ENCODE results near the gene ESAM.
"Not testable (repeated sequence)": the region's sequence is repeated elsewhere in the genome, so short reads cannot be mapped to it uniquely, and the experiment has no call there.

The ESAM gene

DNA sequence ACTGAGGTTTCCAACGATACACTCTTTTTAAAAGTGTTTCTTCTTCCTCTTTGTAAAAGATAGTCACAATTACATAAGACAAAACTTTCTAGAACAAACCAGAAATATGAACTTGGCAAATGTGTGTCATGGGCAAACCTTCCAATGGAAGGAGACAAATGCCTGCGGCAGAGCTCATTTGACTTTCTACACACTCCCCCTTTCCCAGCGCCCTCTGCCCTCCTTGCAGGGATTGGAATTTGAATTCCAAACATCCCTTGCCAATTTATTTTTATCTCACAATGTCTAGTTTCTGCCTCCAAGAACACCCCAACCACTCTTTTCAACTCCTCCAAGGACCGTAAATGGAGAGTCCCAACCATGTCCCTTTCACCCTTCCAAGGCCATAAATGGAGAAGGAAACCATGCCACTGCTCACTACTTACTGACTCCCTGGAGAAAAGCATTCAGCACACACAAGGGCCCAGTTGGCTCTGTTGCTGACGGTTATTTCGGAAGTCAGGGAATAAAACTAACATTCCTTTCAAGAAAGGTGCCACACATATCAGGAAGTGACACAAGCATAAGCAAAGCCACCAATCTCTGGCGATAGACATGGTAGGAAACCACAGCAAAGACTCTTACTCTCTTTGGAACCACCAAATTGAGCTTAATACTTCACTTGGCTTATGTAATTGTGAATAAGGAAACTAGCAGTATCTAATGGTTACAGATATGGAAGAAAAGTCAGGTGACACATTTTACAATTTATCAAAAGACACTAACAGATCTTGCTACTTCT is 15.0 kb upstream of the ESAM start:
- no peak for DNase-seq (ENCODE audit: low read depth)

DNA sequence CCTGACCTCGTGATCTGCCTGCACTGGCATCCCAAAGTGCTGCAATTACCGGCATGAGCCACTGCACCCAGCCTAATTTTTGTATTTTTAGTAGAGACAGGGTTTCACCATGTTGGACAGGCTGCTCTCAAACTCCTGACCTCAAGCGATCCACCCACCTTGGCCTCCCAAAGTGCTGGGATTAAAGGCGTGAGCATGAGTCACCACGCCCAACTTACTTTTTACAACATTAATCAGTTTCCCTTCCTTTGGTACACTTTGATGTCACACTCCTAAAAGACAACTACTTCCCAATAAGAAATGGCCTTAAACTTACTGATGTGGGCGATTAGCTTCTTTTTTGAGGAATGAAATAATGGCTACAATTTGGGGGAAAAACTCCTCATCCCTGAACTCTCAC is 8.9 kb upstream of the ESAM start:
- not testable (repeated sequence) for DNase-seq (ENCODE audit: low read depth)

DNA sequence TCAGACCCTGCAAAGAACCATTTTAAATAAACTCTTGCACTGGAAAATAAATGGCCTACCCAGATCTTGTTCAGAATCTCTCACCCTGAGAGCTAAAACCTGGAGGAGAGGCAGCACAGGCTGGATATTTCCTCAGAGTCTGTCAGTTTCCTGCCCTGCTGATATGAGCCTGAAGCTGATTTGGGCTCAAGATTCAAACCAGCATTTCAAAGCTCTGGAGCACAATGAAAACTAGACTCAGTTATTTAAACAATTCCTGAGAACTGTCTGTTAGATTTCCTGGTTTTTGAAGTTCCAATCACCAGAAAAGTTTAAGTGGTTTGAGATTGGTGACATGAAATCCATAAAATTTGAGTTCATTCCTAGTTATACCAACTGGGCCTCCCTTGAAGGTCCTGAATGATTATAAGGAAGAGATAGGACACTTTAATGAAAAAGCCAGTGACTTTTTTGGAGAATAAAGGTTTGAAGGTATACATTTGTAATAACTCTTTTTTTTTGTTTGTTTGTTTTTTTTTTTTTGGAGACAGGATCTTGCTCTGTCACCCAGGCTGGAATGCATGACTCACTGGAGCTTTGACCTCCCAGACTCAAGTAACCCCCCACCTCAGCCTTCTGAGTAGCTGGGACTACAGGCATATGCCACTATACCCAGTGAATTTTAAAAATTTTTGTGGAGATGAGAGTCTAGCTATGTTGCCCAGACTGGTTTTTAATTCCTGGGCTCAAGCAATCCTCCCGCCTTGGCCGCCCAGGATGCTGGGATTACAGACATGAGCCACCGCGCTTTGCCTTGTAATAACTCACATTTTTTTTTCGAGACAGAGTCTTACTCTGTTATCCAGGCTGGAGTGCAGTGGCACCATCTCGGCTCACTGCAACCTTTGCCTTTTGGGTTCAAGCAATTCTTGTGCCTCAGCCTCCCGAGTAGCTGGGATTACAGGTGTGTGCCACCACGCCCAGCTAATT is 8.0 kb upstream of the ESAM start:
- DNase-seq (ENCODE audit: low read depth) = no peak

DNA sequence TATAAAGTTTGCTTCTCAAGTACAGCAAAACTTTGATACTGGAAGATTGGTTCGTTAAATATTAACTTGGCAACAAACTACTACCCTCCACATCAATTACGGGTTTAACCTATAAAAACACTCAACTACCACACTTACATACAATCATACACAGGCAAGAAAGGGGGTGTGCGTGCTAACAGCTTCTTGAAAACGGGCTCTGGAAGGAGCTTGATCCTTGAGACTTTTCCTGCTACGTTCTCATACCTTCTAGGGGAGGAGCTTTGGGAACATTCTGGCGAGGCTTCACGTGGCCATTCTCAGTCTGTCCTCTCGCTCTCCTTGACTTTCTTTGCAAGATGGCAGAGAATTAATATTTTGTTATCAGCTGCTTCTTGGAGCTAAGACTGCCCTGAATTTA is 6.8 kb upstream of the ESAM start:
- no peak for DNase-seq (ENCODE audit: low read depth)

DNA sequence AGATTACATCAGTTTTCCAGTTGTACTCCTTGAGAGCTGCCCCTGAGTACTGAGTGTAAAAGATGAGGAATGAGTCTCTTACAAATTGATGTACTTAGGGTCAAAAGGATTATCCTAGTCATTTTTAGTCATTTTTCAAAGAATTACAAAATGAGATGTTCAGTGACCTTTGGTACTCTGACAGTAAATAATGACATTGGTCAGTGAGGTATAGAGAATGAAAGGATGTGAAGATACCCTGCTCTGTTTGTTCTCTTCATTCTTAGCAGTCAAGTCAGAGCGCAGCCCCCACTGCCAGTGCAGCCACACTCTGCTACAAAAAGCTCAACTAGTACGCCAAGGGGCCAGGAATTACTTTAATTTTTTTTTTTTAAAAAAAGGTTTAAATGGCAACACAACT is 4.1 kb upstream of the ESAM start:
- DNase-seq (ENCODE audit: low read depth) = no peak

DNA sequence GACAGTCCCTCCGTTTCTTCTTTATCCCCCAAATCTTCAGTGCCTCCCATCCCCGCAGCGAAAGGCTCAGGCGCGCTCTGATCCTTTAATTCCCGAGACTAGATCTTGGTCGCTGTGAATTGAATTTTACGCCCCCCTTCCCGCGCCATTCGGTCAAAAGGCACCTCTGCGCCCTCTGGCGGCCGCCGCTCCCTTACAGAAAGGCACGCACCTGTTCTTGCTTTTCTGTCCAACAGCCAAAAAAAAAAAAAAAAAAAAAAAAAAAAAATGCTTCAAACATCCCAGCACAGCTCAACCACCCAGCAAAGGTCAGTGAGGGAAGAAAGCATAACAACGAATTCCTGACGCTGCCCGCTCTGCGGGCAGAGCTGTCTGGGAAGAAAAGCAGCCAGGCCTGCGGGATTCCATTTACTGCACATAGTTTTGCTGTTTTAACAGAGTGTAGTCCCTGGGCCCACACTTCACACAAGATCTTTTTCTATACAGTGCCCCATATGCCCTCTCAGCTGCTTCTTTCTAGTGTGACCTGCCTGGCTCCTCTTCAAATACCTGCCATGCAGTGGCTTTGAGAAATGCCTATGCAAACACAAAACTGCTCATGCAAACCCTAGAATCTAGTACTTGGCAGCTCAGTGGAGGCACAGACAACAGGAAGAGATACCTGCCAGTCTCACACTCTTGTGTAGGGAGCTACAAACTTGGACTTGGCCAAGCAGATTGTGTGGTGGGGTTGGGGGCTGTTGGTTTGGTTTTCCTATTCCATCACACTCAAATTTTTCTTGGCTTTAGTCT is 1.3 kb upstream of the ESAM start:
- no peak for DNase-seq (ENCODE audit: low read depth)

DNA sequence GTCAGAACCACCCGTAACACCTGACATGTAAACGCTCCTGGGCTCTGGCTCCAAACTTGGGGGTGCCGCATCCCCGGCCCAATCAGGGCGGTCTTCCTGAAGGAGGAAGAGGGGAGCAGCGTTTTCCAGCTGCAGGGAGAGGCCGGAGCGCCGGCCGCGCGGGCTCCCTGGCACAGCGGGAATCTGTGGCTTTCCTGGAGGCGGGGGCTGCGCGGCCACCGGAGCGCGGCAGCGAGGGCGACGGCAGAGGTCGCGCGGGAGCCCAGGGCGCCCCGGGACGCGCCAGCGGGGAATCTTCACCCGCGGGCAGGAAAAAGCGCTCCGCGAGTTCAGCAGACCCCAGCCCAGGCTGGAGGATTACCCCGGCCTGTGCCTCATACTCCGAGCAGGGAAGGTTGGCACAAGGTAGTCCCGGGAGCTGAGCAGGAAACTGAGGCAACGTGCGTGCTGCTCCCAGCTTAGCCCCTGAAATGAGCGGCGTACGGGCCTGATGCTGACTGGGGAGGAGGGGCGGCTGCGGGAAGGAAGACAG is 600 bp upstream of the ESAM start:
- no peak for DNase-seq (ENCODE audit: low read depth)

DNA sequence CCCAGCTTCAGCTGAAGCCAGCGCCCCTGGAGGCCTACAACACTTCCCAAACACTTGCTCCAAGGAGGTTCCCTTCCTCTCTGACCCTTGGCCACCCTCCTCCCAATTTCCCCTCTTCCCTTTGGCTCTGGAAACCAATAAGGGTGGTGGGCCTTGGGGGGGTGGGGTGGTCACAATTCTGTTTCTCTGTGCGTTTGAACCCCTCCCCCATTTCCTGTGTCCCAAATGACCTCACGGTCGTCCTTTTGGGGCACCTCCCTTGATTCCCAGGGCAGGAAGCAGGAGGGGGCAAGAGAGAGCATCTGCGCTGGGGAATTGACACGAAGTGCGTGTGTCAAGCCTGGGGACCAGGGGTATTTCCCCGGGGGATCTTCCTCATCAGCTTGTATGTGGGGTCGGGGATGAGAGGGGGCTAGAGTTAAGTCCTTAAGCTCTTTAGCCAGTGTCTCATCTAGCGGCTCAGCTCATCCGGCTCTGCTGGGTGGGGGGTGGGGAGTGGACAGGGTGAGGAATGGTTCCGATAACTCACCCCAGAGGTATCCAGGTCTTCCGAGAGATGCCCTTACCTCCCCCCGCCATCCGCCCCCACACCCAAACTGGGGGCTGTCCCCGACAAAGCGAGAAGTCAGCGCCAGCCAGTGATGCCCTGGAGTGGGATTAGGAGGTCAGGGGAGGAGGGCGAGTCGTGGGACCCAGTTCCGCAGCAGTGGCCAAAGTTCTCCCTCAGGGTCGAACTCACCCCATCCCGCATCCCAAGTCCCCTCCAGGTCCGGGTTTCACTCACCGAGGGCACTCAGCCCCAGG is 587 bp downstream of the ESAM start:
- no peak for DNase-seq (ENCODE audit: low read depth)

DNA sequence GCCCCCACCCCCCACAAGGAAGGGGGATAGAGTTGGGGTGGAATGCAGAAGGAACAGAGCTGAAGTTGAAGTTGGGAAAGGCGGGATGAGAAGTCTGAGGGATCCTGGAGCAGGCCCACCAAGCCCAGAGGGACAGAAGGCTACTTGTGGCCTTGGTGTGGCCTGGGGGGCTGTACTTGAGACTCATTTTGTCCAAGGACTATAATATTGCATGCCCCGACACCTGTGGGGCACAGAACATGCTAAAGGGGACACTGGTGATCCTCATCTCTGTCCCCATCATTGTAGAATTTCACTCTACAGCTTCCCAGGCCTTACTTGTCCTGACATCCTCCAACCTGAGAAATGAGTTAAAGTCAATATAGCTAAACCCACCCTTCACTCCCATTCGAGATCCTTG is 1.3 kb downstream of the ESAM start:
- DNase-seq (ENCODE audit: low read depth) = no peak

DNA sequence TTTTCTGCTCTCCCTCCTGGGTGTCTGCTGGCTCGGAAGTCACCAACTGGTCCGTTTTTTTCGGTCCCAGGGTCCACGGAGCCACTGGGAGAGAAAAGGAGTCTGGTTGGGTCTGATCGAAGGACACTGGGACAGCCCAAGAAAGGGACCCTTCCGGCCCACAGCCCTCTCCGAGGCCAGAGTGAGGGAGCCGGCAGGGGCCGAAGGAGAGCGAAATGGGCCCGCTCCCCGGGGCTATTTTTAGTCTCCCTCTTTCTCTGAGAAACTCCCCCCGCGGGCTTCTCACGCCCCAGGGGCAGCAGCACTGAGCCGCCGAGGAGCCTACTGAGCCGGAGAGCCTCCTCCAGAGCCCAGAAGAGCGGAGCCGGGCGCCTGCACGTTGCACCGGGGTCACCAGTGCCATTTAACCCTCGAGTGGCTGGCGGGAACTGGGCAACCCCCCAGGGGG is 1.9 kb downstream of the ESAM start:
- no peak for DNase-seq (ENCODE audit: low read depth)

DNA sequence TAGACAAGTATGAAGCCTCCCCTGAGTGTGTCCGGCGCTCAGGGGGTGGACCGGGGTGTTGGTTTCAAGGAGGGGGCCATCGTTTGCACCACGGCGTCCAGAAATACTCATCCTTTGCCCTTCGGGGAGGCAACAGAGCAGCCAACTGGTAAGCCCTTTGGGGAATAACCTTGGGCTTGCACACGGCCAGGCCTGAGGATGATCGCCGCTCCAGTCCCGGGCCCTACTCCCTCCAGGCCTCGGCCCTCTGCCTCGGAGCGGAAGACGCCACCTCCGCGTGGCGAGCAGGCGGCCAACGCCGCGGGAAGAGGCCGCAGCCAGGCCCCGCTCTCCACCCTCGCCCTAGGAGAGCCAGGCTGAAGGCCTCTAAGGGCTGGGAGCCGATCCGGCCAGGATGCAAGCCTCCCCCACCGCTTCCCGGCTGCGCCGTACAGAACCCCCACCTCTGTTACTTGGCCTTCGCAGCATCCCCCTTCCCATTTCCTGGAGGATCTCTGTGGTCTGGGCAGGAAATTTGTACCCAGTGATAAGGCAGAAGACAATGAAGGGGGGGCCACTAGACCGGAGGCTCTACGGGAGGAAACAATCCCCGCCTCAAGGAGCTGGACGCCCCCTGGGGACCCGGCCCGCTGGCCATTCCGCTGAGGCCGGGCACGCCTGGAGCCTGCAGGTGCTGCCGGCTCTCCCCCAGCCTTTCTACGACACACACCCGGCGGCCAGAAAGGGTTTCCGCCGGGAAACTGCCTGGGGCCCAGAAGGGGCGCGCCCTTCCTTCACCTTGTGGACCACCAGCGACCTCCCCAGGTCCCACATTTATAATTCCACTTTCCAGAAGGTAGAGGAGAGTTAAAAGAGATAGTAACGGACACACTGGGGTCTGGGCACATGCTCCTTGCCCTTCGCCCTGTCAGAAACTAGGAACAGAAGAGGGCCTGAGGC is 2.6 kb downstream of the ESAM start:
- DNase-seq (ENCODE audit: low read depth) = no peak

DNA sequence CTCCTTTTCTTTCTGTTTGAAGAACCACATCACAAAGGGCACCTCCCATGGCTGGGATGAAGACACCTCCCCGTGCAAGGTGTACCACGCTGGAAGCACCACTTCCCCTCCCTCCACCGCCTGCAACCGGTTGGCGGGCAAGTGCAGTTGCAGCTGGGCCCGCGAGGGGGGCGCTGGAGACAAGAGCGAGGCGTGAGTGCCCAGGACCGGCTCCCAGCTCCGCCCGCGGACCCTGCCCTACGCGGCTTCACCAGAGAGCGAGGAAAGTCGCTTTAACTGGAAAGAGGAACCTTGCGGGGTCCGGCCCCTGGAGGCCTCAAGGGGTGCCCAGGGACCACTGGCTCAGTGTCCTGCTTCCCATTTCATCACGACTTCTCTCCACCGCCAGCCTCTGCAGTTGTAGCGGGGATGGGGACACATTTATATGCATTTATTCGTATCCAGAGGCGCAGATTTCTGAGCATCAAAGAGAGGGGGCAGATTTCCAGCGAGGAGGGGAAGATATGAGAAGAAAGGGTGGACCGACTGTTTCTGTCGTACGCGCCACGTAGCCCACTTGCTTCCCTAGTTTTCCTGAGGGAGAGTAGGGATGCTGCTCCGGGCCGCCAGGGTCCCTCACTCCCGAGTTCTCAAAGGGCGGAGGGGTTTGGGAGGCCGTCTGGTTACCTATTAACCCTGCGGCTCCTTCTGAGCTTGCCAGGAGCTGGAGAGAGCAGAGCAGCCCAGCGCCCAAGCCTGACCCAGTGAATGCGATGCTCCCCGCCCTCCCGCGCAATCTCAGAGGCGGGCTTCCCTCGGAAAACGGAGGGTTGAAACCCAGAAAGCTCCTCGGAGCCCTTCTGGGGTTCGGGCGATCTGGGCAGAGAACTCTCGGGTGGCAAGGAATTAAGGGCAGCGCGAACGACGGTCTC is 3.5 kb downstream of the ESAM start:
- no peak for DNase-seq (ENCODE audit: low read depth)

DNA sequence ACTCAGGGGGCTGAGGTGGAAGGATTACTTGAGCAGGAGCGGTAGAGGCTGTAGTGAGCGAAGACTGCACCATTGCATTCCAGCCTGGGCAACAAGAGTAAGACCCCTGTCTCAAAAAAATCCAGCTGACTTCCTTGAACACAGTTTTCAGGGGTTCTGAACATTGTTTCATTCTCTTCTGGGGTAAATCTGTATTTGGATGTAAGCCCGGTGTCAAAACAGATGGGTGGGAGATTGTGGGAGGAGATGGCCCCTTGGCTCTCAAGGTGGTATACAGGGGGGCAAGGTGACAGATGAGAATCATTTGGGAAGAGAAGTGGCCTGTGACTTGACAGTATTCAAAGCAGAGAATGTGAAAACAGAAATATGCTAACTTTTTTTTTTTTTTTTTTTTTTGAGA is 4.8 kb downstream of the ESAM start:
- DNase-seq (ENCODE audit: low read depth) = no peak

DNA sequence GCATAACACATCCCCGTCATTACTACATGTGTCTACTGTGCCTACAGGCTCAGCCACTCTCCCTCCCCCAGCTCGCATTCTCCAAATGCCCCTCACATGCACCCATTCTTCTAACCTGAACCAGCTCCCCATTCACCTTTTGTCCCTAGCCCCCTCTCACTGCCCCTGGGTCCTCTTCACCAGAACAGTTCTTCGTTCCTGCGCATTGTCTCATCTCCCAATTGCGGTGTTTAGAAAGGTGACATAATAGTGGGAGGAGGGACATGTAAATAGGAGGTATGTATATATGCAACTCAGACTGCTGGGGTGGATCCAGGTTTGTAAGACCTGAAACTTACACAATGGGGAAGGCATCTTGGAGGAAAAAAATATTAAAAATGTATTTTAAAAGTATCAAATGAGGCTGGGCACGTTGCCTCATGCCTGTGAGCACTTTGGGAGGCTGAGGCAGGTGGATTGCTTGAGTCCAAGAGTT is 5.3 kb downstream of the ESAM start:
- DNase-seq (ENCODE audit: low read depth) = no peak

DNA sequence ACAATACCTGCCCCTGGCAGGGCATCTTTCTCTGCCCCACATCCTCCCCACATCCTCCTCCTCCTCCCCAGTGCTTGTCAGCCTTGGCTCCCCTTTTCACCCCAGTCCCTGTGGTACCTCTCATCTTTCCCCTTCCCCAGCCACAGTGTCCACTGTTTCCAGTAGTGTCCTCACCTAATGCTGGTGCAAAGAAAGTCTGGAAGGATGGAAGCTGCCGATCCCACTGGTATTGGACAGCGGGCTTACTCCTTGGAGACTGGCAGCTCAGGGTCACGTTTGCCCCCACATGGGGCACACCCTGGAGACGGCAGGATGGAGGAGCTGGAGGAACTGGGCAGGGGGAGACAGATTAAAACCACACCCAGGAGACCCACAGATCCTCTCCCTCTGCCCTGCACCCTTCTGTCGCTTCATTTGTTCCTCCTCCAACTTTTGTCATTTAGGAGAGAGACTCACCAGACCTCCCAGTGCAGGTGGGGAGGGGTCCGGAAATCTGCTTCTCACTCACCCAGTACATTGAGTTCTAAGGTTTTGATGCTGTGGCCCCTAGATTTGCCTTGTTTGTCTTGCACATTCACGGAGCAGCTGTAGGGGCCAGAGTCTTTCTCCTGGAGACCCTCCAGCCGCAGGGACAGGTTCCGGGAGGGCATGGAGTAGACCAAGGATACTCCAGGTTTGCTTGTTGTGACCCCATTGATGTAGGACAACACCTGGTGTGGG is 5.9 kb downstream of the ESAM start:
- no peak for DNase-seq (ENCODE audit: low read depth)

DNA sequence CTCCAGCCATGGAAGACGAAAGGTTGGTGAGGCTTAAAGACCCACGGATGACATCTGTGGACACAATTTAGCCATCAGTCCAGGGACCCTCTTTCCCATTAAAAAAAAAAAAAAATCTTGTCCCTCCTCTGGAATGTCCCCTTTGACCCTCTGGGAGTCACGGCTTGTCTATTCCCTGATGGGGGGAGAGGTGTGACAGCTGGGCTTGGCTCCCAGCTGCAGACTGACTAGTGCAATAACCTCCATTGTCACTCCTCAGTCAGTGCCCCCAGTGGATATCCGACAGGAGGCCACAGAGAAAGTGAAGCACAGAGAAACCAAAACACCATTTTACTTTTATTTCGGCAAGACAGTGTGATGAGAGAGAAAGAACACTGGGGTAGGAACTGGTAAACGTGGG is 7.4 kb downstream of the ESAM start:
- DNase-seq (ENCODE audit: low read depth) = no peak

DNA sequence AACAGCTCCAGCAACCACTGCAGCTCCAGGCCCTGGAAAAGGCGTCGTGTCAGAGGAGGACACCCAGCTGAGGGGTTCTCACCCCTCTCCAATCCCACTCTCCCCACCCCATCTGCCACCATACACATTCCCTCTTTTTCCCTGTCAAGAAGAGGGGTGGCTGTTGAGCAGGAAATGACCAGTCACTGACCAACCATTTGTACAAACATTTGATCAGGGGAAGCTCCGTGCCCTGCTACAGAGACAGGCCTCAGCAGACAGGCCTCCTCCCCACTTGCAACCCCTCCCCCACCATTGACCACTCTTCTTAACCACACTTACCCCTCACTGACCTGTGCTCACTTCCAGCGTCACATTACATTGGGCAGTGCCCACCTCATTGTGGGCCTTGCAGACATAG is 7.8 kb downstream of the ESAM start:
- no peak for DNase-seq (ENCODE audit: low read depth)

DNA sequence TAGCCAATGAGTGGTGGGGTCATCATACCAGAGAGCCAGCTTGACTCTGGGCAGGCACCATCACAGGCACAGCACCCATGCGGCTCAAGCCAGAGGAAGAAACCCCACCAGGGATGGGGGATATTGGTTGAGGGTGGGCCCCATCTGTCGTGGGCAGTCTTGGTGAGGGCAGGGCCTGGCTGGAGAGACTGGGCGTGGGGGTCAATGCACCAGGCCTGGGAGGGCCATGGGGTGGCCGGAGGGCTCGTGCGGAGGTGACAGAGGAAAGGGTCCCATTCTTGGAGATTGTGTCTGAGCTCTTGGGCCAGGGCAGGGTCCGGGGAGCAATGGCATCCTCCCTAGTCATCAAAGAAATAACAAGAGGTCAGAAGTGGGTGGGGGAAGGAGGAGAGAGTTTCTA is 8.5 kb downstream of the ESAM start:
- DNase-seq (ENCODE audit: low read depth) = no peak

All from GM04504 (cell line).